ENCODE data around the gene ATP6V0E1.
A peak's percentile ranks its signal among the peaks of the same experiment; 100 is the strongest.
"Not testable (repeated sequence)": the region's sequence is repeated elsewhere in the genome, so short reads cannot be mapped to it uniquely, and the experiment has no call there.

Gene ATP6V0E1

DNA sequence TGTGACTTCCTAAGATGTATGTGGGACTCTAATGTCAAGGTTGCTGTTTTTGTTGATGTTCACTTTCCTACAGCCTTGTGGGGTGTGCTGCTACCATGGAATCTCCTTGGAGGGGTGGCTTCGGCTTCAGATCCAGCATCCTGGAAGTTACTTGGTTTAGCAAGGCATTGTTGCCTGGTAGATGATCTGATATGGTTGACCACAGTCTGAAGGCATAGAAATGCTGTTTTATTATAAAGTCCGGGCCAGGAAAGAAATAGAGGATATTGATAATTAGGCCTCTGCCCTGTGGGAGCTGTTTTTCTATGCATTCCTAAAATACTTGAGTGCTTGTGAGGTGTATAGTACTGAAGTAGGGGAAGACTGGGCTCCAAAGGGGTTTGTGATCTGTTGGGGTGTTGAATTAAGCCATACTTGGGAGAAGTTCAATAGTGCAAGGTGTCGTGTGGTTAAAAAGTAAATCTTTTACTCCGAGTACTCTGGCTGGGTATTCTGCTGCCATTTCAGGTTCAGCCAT lies 45.3 kb downstream of the ATP6V0E1 start:
- Histone ChIP-seq H3K36me3 (peaks cover 78% of the 10 kb centered on the region), H4K20me1 (peaks cover 100% of the 10 kb centered on the region), H3K4me2 (peak overlapping the region; percentile 34), H3K9me3 (no peaks in the 10 kb centered on the region), H3K4me1 (peaks cover 18% of the 10 kb centered on the region), H3K27me3 (no peaks in the 10 kb centered on the region), H3K9ac (no peak overlapping the region), H3K4me3 (no peak overlapping the region), H3K27ac (no peak overlapping the region)
- TF ChIP-seq Cebpa-rat (IDR thresholded peaks at IDR 0.05): no peak

DNA sequence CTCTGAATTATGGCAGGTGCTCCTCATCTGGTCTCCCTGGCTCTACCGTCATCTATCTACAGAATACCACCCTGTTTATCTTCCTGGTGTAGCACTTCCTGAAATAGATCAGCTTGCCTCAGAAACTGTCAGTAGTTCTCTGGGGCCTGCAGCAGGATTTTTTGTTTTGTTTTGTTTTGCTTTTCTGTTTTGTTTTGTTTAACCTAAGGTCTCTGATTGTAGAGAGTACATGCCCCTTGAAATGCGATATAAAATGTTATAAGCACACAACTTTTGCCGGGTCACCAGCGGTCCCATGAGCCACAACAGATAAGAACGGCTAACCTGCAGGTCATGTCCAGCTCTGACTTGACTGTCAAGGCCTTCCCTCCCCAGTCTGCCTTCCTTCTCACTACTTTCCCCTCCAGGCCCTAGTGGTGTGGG lies 45.9 kb downstream of the ATP6V0E1 start:
- Histone ChIP-seq H4K20me1 (peaks cover 100% of the 10 kb centered on the region), H3K36me3 (peaks cover 80% of the 10 kb centered on the region), H3K4me2 (peak overlapping the region; percentile 34), H3K27ac (peak overlapping the region; percentile 33; the same call in 1 of the 2 replicates), H3K4me3 (no peak overlapping the region), H3K9me3 (no peaks in the 10 kb centered on the region), H3K9ac (no peak overlapping the region), H3K4me1 (peaks cover 24% of the 10 kb centered on the region), H3K27me3 (no peaks in the 10 kb centered on the region)
- no peak for TF ChIP-seq Cebpa-rat (IDR thresholded peaks at IDR 0.05)

- H4K20me1 ChIP-seq: peaks cover 88% of the 10 kb centered on the region
- not testable (repeated sequence) for H3K9me3 ChIP-seq
- peaks cover 81% of the 10 kb centered on the region for H3K36me3 ChIP-seq
Observed at GRCh38 chr5:173032096-173032495, 48.5 kb downstream of the ATP6V0E1 start.

GRCh38 chr5:173032730-173033129 lies 49.2 kb downstream of the ATP6V0E1 start:
- no peak for TF ChIP-seq Cebpa-rat (IDR thresholded peaks at IDR 0.05)
- H4K20me1 ChIP-seq: peaks cover 82% of the 10 kb centered on the region
- H3K9ac ChIP-seq: no peak overlapping the region

More at GRCh38 chr5:173032096-173032495, 48.5 kb downstream of the ATP6V0E1 start:
- not testable (repeated sequence) for H3K27ac ChIP-seq, H3K9ac ChIP-seq, H3K4me3 ChIP-seq, H3K4me2 ChIP-seq, H3K27me3 ChIP-seq
- H3K4me1 ChIP-seq: peaks cover 43% of the 10 kb centered on the region

GRCh38 chr5:173033923-173034322 lies 50.4 kb downstream of the ATP6V0E1 start:
- peaks cover 64% of the 10 kb centered on the region for H3K36me3 ChIP-seq
- H4K20me1 ChIP-seq: peaks cover 70% of the 10 kb centered on the region
- H3K4me2 ChIP-seq: no peak overlapping the region; the same call in 1 of the 2 replicates
- 0 out of 2 replicates have a peak overlapping the region, but pooled peaks have one; percentile 8 for H3K27ac ChIP-seq
- no peak overlapping the region for H3K4me3 ChIP-seq
- no peaks in the 10 kb centered on the region for H3K9me3 ChIP-seq
- no peaks in the 10 kb centered on the region for H3K27me3 ChIP-seq
- no peak for TF ChIP-seq Cebpa-rat (IDR thresholded peaks at IDR 0.05)
- H3K9ac ChIP-seq: 0 out of 2 replicates have a peak overlapping the region, but pooled peaks have one; percentile 7
- peaks cover 37% of the 10 kb centered on the region for H3K4me1 ChIP-seq

More at GRCh38 chr5:173032730-173033129, 49.2 kb downstream of the ATP6V0E1 start:
- no peak overlapping the region for H3K4me3 ChIP-seq
- H3K27ac ChIP-seq: no peak overlapping the region
- H3K4me2 ChIP-seq: no peak overlapping the region
- H3K4me1 ChIP-seq: peaks cover 43% of the 10 kb centered on the region
- no peaks in the 10 kb centered on the region for H3K9me3 ChIP-seq
- no peaks in the 10 kb centered on the region for H3K27me3 ChIP-seq
- peaks cover 76% of the 10 kb centered on the region for H3K36me3 ChIP-seq

DNA sequence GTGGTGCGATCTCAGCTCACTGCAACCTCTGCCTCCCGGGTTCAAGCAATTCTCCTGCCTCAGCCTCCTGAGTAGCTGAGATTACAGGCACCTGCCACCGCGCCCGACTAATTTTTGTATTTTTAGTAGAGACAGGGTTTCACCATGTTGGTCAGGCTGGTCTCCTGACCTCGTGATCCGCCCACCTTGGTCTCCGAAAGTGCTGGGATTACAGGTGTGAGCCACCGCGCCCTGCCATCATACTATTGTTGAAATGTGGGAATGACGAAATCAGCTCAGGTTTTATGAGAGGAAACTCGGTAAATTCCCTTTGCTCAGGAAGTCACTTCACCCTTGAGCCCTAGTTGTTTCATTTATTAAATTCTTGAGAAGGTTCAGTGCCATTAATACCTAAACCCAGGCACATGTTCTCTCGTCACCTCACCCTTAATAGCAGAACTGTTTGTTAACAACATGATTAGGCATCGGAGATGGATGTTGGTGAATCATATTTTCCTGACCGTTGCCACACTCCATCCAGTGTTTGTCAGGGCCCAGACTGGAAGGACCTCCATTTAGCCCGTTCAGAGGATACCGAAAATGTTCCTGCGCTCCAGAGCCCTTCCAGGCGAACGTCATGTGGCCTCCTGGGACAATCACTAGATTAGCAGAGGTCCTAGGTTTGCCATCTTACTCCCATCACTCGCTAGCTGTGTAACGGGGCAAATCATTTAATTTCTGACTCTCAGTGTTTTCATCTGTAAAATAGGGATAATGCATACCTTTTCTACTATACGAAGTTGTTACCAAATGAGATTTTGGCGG lies 52.5 kb downstream of the ATP6V0E1 start:
- Histone ChIP-seq H3K9me3 (no peaks in the 10 kb centered on the region), H3K4me2 (peak overlapping the region; percentile 56), H3K27ac (peak overlapping the region; percentile 53), H3K4me3 (no peak overlapping the region), H3K27me3 (no peaks in the 10 kb centered on the region), H3K4me1 (peaks cover 26% of the 10 kb centered on the region), H3K9ac (no peak overlapping the region), H4K20me1 (peaks cover 48% of the 10 kb centered on the region), H3K36me3 (peaks cover 55% of the 10 kb centered on the region)
- TF ChIP-seq Cebpa-rat (IDR thresholded peaks at IDR 0.05): no peak

DNA sequence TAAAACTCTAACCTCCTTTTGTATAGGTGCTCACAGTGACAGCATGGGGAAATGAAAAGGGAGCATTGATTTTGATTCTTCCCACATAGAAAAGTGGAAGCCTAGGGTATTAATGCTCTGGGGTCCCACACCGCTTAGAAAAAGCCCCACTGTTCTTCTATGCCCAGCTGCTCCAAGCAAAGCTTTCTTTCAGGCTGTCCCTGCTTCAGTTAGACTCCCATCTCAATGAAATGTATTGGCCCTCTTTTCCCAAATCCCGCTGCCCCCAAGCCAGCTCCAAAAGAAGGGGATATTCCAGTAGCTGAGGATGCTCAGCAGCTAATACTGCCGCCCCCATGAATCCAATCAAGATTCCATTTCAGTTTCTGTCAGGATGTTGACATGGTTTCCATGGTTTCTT lies 55.6 kb downstream of the ATP6V0E1 start:
- Histone ChIP-seq H3K9ac (no peak overlapping the region), H3K4me2 (no peak overlapping the region), H3K4me3 (no peak overlapping the region), H3K9me3 (no peaks in the 10 kb centered on the region), H4K20me1 (peaks cover 17% of the 10 kb centered on the region), H3K36me3 (peaks cover 29% of the 10 kb centered on the region), H3K27me3 (no peaks in the 10 kb centered on the region), H3K4me1 (peaks cover 22% of the 10 kb centered on the region), H3K27ac (no peak overlapping the region)
- TF ChIP-seq Cebpa-rat (IDR thresholded peaks at IDR 0.05): no peak

- Histone ChIP-seq H3K36me3 (peaks cover 22% of the 10 kb centered on the region), H4K20me1 (peaks cover 10% of the 10 kb centered on the region), H3K4me1 (peaks cover 14% of the 10 kb centered on the region), H3K4me2 (no peak overlapping the region), H3K27ac (no peak overlapping the region), H3K27me3 (no peaks in the 10 kb centered on the region), H3K9ac (no peak overlapping the region), H3K9me3 (no peaks in the 10 kb centered on the region), H3K4me3 (no peak overlapping the region)
- no peak for TF ChIP-seq Cebpa-rat (IDR thresholded peaks at IDR 0.05)
Observed at GRCh38 chr5:173039964-173040363, 56.4 kb downstream of the ATP6V0E1 start.

DNA sequence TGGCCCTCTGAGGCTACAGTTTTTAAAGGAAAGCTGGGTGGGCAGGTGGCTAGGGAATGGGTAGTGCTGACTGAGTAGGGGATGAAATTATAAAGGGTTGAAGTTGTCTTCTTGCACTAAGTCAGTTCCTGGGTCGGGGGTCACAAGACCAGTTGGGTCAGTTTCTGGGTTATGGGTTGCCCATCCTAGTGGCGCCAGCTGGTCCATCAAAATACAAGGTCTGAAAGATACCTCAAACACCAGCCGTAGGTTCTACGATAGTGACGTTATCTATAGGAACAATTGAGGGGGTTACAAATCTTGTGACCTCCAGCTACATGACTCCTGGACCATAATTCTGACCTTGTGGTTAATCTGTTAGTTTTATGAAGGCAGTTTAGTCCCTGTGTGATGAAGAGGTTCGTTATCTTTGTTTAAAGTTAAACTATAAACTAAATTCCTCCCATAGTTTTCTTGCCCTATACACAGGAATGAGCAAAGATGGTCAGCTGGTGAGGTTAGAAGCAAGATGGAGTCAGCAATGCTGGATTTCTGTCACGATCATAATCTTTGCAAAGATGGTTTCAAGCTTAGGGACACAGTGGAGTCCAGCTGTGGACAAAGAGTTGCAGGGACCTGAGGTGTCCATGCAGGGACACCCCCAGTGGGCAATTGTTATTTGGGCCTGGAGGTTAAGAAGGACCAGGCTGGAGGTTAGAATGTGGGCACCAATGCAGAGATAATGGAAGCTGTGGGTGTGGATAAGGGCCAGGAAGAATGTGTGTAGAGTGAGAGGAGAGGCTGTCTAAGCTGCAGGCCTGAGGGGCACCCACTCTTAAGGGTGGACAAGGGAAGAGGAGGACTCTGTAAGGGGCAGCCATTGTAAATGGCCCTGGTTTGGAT lies 58.6 kb downstream of the ATP6V0E1 start:
- Histone ChIP-seq H3K27me3 (no peaks in the 10 kb centered on the region), H3K4me2 (no peak overlapping the region), H3K27ac (no peak overlapping the region), H3K36me3 (peaks cover under 1% of the 10 kb centered on the region), H3K4me3 (no peak overlapping the region), H4K20me1 (no peaks in the 10 kb centered on the region), H3K4me1 (no peaks in the 10 kb centered on the region), H3K9ac (no peak overlapping the region), H3K9me3 (no peaks in the 10 kb centered on the region)
- no peak for TF ChIP-seq Cebpa-rat (IDR thresholded peaks at IDR 0.05)
